SKM-1 treated with dmso at 0.1 percent for 144 hours (cell line): ENCODE results near the gene CPEB2.
"Not testable (repeated sequence)": the region's sequence is repeated elsewhere in the genome, so short reads cannot be mapped to it uniquely, and the experiment has no call there.

Experiments used
- DNase-seq: peaks from one replicate; lab custom pipeline; 2025; ENCODE audit not compliant: unreplicated experiment; lab: John Stamatoyannopoulos, UW

Gene CPEB2

GRCh38 chr4:15043226-15043625, 40.9 kb downstream of the CPEB2 start:
- no peak for DNase-seq

GRCh38 chr4:15043922-15044321, 41.6 kb downstream of the CPEB2 start:
- DNase-seq = no peak

GRCh38 chr4:15054541-15054940, 52.3 kb downstream of the CPEB2 start:
- no peak for DNase-seq

GRCh38 chr4:15060213-15060612, 57.9 kb downstream of the CPEB2 start:
- DNase-seq = no peak

GRCh38 chr4:15063341-15063740, 61.1 kb downstream of the CPEB2 start:
- DNase-seq = no peak

GRCh38 chr4:15065516-15065915, 63.2 kb downstream of the CPEB2 start:
- DNase-seq = no peak

- no peak for DNase-seq
Observed at GRCh38 chr4:15066140-15066539, 63.9 kb downstream of the CPEB2 start.

- no peak for DNase-seq
Observed at GRCh38 chr4:15068298-15068697, 66.0 kb downstream of the CPEB2 start.

- DNase-seq = no peak
Observed at GRCh38 chr4:15075875-15076274, 73.6 kb downstream of the CPEB2 start.

GRCh38 chr4:15077969-15078368, 75.7 kb downstream of the CPEB2 start:
- peak; percentile 68 for DNase-seq

GRCh38 chr4:15078682-15079642, 76.7 kb downstream of the CPEB2 start:
- DNase-seq = peak; percentile 57

- no peak for DNase-seq
Observed at GRCh38 chr4:15084780-15085179, 82.5 kb downstream of the CPEB2 start.

- DNase-seq = not testable (repeated sequence)
Observed at GRCh38 chr4:15085762-15086161, 83.5 kb downstream of the CPEB2 start.

- DNase-seq = not testable (repeated sequence)
Observed at GRCh38 chr4:15086259-15086658, 84.0 kb downstream of the CPEB2 start.

GRCh38 chr4:15088394-15089035, 86.2 kb downstream of the CPEB2 start:
- DNase-seq = no peak

- no peak for DNase-seq
Observed at GRCh38 chr4:15089979-15090378, 87.7 kb downstream of the CPEB2 start.

GRCh38 chr4:15100380-15100779, 98.1 kb downstream of the CPEB2 start:
- DNase-seq = no peak

GRCh38 chr4:15100994-15101695, 98.9 kb downstream of the CPEB2 start:
- DNase-seq = no peak

GRCh38 chr4:15104825-15105224, 102.5 kb downstream of the CPEB2 start:
- no peak for DNase-seq

GRCh38 chr4:15106399-15106798, 104.1 kb downstream of the CPEB2 start:
- no peak for DNase-seq

- DNase-seq = no peak
Observed at GRCh38 chr4:15109600-15109999, 107.3 kb downstream of the CPEB2 start.

GRCh38 chr4:15110120-15110571, 107.9 kb downstream of the CPEB2 start:
- DNase-seq = no peak
